NCI-H524 treated with DMSO at 0.1 percent for 48 hours (cell line): ENCODE data around the gene PAGR1.
"Not testable (repeated sequence)": the region's sequence is repeated elsewhere in the genome, so short reads cannot be mapped to it uniquely, and the experiment has no call there.

ENCODE experiments used
- DNase-seq: peaks from one replicate; lab custom pipeline; 2025; lab: John Stamatoyannopoulos, UW

The PAGR1 gene

GRCh38 chr16:29791845-29792807, 23.8 kb upstream of the PAGR1 start:
- DNase-seq: no peak

DNA sequence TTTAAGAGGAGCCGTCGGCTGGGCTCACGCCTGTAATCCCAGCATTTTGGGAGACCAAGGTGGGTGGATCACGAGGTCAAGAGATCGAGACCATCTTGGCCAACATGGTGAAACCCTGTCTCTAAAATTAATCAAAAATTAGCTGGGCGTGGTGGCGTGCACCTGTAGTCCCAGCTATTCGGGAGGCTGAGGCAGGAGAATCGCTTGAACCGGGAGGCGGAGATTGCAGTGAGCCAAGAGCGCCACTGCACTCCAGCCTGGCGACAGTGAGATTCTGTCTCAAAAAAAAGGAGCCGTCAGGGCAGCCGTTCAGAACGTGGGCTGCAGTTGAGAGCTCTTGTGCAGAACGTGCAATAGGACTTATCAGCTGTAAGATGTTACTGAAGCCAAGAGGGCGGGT, 22.8 kb upstream of the PAGR1 start:
- not testable (repeated sequence) for DNase-seq

- no peak for DNase-seq
Observed at GRCh38 chr16:29794231-29794710, 21.7 kb upstream of the PAGR1 start.

DNA sequence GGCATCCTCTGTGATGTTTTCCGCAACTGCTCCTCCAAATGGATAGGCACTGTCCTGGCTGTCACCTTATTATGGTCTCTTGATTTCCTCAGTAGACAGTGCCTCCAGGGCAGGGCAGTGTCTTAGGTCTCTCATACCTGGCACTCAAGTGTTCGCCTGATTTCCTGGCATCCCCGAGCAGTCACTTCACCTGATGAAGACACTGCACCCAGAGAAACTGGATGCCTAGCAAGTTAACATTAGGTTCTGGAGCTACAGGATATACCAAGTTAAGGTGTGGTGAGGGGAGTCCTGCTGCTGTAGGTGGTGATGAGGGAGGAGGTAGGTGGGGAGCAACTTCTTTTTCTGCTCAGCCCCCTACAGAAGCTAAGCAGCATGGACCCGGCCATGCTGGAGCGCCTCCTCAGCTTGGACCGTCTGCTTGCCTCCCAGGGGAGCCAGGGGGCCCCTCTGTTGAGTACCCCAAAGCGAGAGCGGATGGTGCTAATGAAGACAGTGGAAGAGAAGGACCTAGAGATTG, 13.5 kb upstream of the PAGR1 start:
- DNase-seq: no peak

DNA sequence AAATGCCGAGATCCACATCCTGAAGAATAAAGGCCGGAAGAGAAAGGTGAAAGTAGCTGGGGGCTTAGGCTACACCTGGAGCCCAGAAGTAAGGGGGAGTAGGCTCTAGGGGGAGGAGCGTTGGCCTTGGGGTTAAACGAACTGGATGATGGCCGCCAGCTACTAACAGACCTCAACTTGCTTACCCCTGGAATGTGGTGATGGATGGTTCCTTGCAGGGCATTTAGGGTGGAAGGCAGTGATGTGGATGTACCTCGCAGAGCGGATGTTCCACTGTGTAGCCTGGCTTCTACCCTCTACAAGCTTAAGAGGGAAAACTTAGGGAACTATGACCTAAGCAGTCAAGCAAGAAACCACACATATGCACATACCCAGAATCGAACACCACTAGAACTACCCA, 11.9 kb upstream of the PAGR1 start:
- DNase-seq: no peak

DNA sequence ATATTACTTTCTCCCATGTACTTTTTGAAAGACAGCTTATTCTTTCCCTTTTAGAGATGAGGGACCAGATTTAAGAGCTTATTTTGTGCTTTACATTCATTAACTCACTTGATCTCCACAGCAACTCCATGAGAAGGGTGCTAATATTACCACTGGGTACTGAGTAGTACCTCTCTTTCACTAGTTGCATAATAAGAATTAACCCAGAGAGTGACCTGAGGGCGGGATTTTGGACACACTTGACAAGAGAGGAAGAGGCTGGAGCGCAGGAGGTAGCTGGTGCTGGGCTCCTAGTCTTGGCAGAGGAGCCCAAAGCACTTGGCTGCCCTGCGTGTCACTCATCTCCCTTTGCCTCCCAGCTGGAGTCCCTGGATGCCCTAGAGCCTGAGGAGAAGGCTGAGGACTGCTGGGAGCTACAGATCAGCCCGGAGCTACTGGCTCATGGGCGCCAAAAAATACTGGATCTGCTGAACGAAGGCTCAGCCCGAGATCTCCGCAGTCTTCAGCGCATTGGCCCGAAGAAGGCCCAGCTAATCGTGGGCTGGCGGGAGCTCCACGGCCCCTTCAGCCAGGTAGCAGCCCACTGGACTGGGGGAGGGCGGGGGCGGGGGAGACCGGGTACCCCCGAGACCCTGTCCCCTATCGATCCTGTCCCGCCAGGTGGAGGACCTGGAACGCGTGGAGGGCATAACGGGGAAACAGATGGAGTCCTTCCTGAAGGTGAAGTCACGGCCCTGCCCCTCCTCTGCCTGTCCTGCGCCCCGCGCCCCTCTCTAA, 11.3 kb upstream of the PAGR1 start:
- peak; percentile 21 for DNase-seq

DNA sequence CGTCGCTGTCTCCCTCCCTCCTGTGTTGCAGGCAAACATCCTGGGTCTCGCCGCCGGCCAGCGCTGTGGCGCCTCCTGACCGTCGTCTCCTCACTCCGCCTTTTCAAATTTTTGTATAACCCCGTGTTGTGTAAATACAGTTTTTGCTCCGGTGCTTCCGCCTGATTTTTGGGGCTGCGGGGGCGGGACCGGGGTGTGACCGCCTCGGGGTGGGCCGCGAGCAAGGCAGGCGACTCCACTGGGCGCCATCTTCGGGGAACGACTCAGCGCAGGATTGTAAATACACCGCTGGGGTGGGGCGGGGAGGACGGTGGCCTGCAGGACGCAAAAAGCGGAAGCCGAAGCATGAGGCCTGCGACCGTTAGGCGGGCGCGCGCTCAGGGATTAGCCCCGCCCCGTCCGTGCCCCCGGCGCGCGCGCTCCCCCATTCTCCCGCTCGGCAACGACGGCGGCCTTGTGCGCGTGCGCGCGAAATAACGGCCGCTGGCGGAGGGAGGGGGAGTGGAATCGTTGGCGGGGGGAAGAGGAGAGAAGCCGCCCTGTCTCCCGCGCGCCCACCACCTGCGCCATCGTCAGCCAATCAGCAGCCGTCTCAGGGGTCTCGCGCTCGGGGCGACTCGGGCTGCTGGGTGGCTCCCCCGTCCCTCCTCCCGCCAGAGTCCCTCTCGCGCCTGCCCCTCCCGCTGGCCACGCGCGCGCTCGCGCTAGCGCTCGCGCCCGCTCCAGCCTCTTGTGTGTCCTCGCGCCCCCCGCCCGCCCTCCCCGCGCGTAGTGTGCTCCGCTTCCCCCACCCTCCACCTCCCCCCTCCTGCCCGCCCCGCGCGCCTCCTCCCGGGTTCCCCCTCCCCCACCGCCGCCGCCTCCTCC, 10.5 kb upstream of the PAGR1 start:
- DNase-seq: peak; percentile 93

DNA sequence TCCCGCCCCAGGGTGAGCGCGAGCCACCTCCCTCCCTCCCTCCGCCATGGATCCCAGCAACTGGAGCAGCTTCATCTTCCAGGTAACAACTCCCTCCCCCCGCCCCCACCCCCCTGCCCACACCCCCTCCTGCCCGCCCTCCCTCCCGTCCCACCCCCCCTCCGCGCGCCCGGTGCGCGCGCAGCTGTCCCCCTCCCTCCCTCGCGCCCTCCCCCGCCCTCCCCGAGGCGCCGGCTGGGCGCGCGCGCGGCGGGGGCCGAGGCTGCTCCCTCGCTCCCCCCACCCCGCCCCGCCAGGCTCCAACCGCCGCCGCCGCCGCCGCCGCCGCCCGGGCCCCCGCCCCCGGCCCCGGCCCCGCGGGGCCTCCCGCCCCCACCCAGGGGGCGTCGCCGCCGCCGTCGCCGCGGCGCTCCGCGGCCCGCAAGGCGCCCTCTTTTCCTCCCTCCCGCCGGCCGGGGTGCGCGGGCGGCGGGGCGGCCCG, 9.8 kb upstream of the PAGR1 start, which contains the start of gene MAZ:
MAZ (plus strand) TSS at position 431 of the 481 bp plus-strand sequence. CDS start 173 bp downstream, outside the sequence.
- no peak for DNase-seq

GRCh38 chr16:29806641-29807425, 9.1 kb upstream of the PAGR1 start:
- DNase-seq: no peak

GRCh38 chr16:29807426-29808218, 8.3 kb upstream of the PAGR1 start:
- DNase-seq: peak; percentile 74

DNA sequence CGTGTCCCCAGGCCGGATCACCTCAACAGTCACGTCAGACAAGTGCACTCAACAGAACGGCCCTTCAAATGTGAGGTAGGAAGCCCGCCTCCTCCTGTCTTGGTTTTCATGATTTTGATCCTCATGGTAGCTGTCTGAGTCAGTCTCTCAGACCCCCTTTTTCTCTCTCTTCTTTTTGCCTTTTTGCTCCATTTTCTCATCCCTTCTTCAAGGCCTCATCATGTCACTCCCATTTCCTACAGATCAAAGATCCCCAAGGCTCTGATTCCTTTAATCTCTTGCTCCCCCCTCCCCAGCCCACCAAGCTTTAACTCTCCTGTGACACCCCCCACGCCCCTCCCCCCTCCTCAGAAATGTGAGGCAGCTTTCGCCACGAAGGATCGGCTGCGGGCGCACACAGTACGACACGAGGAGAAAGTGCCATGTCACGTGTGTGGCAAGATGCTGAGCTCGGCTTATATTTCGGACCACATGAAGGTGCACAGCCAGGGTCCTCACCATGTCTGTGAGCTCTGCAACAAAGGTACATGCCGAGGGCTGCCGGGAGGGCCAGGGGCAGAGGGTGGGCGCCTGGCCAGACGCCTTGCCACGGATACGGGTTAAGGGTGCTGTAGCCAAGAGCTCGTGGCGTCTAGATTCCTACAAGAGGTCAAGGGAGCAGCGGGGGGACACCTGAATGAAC, 7.6 kb upstream of the PAGR1 start:
- no peak for DNase-seq

DNA sequence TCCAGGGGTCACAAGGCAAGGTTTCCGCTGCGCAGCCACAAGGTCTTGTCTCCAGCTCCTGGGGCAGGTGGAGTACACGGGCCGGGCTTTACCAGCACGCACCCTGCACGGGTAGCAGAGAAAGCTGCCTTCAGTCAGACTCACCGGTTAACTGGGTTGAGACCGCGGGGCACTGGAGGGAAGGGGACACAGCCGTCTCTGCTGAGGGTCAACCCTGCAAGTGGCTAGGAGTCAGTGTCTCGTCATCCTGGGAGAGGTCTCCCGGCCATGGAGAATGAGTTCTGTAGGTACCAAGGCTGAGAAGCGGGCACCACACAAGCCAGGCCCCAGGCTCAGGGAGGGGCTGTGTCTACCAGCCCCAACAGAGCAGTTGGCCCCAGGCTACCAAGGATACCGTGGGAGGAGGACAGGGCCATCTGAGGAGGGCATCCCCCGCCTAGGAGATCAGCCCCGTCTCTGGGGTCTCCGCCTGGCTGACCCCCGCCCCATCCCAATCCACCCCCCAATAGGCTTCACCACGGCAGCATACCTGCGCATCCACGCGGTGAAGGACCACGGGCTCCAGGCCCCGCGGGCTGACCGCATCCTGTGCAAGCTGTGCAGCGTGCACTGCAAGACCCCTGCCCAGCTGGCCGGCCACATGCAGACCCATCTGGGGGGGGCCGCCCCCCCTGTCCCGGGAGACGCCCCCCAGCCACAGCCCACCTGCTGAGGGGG, 6.8 kb upstream of the PAGR1 start:
- DNase-seq: no peak

DNA sequence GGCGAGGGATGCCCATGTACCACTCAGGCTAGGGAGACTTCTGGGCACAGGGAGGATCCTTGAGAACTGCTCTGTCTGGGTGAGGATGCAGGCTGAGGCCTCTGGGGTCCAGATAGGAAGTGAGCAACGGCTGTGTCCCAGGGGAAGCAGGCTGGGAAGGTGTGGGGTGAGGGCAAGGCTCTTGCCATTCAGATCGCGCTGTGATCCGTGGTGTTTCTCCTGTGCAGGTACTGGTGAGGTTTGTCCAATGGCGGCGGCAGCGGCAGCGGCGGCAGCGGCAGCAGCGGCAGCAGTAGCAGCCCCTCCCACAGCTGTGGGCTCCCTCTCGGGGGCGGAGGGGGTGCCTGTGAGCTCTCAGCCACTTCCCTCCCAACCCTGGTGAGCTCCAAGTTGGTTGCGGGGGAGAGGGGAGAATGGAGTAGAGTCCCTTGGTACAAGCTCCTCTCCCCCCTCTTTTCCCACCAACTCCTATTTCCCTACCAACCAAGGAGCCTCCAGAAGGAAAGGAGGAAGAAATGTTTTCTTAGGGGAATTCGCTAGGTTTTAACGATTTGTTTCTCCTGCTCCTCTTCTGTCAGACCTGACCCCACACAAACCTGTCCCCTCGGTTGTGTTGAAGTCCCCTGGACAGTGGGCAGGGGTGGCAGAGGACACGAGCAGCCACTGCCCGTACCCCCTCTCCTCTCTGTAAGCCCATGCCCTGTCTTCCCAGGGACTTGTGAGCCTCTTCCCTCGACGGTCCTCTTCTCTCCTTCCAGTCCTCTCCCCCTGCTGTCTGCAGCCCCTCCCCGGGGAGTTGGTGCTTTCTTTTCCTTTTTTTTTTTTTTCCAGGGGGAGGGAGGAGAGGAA, 5.9 kb upstream of the PAGR1 start:
- DNase-seq: no peak

DNA sequence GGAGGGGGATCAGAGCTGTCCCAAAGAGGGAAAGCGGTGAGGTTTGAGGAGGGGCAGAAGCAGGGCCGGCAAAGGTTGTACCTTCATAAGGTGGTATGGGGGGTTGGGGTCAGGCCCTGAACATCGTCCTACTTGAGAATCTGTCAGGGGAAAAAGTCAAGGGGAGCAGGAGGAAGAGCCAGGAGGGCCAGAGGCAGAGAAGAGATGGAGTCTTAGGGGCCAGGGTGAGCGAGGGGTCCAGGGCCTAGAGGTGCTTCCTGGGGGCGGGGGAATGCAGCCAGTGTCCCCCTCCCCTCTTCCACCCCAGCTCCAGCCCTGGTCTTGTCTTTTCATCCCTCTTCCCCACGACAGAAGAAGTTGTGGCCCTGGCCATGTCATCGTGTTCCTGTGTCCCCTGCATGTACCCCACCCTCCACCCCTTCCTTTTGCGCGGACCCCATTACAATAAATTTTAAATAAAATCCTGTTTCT, 5.2 kb upstream of the PAGR1 start:
- DNase-seq: no peak

- DNase-seq: peak; percentile 76
Observed at GRCh38 chr16:29811170-29811895, 4.6 kb upstream of the PAGR1 start.

- DNase-seq: peak; percentile 53
Observed at GRCh38 chr16:29811896-29812665, 3.9 kb upstream of the PAGR1 start, which contains the start of gene PRRT2. Gene PRRT2, plus strand, starts transcription at chr16:29812193. Its CDS starts 862 bp downstream, at chr16:29813055.
